Uterus (tissue), 4 donors: ENCODE measurements around the gene GNAL. TPM values are rescaled to one million over a fixed set of nuclear protein-coding genes. Genes with fewer than 3 reads are reported as not detected.

Experiments used
- DNase-seq, 2 donors: peaks; one replicate each; pipeline ENCODE4 v3.0.0-alpha.2; 2019 to 2020
- H3K27ac ChIP-seq, 2 donors: fragments of 200-600 bp; sonication (generic); 1 replicate in 1 of 2; 2 replicates in 1 of 2; pipeline ENCODE4 v1.5.1; 2016 to 2018
- H3K27me3 ChIP-seq, 2 donors: fragments of 200-600 bp; sonication (generic); one replicate each; pipeline ENCODE4 v1.5.1; 2018 to 2019; ENCODE audit warnings: control low read depth in 1 of 2
- H3K36me3 ChIP-seq, 2 donors: fragments of 200-600 bp; sonication (generic); one replicate each; pipeline ENCODE4 v1.5.1; 2019; ENCODE audit warnings: control low read depth in 1 of 2
- H3K4me1 ChIP-seq, 2 donors: fragments of 200-600 bp; sonication (generic); one replicate each; pipeline ENCODE4 v1.5.1; 2018 to 2019; ENCODE audit warnings: control low read depth in 1 of 2
- H3K4me3 ChIP-seq, 2 donors: fragments of 200-600 bp; sonication (generic); 1 replicate in 1 of 2; 2 replicates in 1 of 2; pipeline ENCODE4 v1.5.1; 2018 to 2019; ENCODE audit warnings: mild to moderate bottlenecking in 1 of 2
- H3K9me3 ChIP-seq, 2 donors: fragments of 200-600 bp; sonication (generic); one replicate each; pipeline ENCODE4 v1.5.1; 2019; ENCODE audit warnings: control low read depth in 1 of 2
- CTCF ChIP-seq, 4 experiments: fragments of 200-600 bp in 2 of 4; fragments of 450-650 bp in 2 of 4; sonication (generic) in 2 of 4; IDR thresholded peaks; one replicate each; pipeline ENCODE4 v1.5.1; 2016 to 2019; ENCODE audit warnings: antibody characterized with exemption in 4 of 4, mild to moderate bottlenecking in 2 of 4, moderate library complexity in 1 of 4
- POLR2A ChIP-seq, 2 donors: fragments of 450-650 bp; IDR thresholded peaks; one replicate each; pipeline ENCODE4 v1.6.1; 2016; ENCODE audit warnings: antibody characterized with exemption in 2 of 2, mild to moderate bottlenecking in 1 of 2, moderate library complexity in 1 of 2
- intact Hi-C: fragments of 100-400 bp; cut with DNase I; formaldehyde crosslinking; loops from one replicate; pipeline ENCODE4 v1.15.1; 2023; ENCODE audit warnings: low total_unique reads
- total RNA-seq, 4 donors: library from RNA; depleted of rRNA in 3 of 4; stranded (reverse); fragments of >200 nt in 3 of 4; gene quantifications; one replicate each; pipeline versions ENCODE4 v1.1.0 to v1.2.4, GENCODE V29; 2014 to 2023
- donor health status: DM: yes; HTN: yes; CAD: no.

Gene GNAL
- total RNA-seq, 4 donors from 2014 or later = 4.6 to 20.2 (median 13.8) TPM

- no peak for TF ChIP-seq CTCF (IDR thresholded peaks at IDR 0.05)
- intact Hi-C loops = no loop called here
- H3K27me3 ChIP-seq = no peaks in the 10 kb centered on the region
- H3K36me3 ChIP-seq = no peaks in the 10 kb centered on the region
- H3K4me3 ChIP-seq = no peak overlapping the region
- no peak overlapping the region for H3K27ac ChIP-seq
- H3K4me1 ChIP-seq = no peaks in the 10 kb centered on the region
- H3K9me3 ChIP-seq = no peaks in the 10 kb centered on the region
- no peak for DNase-seq
Observed at GRCh38 chr18:11885278-11885947, 196.3 kb downstream of the GNAL start.

DNA sequence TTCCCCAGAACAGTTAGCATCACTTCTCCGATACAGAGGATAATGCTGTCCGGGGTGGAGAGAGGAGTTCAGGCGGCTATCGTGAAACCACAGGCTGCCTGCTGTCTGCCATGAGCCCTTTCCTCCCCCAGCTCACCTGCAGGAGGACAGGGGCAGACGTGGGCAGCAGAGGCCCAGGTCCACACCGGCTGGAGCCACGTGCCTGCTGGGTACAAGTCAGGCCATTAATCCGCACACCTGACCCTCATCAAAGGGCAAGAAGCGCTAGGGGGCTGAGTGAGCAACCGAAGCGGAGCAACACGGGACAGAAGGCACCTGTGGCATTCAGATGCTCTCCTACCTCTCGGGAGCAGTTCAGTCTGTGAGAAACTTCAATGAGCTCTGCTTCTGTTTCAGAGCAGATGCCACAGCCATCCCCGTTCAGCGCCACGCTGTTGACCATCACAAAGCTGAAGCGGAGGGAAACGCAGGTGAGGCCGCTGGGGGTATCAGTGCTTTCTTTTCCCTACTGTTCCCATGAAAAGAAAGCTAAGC, 197.6 kb downstream of the GNAL start:
- Histone ChIP-seq H3K27me3 (no peaks in the 10 kb centered on the region), H3K4me1 (no peaks in the 10 kb centered on the region), H3K27ac (no peak overlapping the region), H3K36me3 (no peaks in the 10 kb centered on the region), H3K4me3 (no peak overlapping the region), H3K9me3 (no peaks in the 10 kb centered on the region)
- DNase-seq = no peak
- intact Hi-C loops = no loop called here
- TF ChIP-seq CTCF (IDR thresholded peaks at IDR 0.05) = no peak
- no peak for TF ChIP-seq POLR2A (IDR thresholded peaks at IDR 0.05)

GRCh38 chr18:11887328-11888128, 198.5 kb downstream of the GNAL start:
- Histone ChIP-seq H3K27me3 (no peaks in the 10 kb centered on the region), H3K9me3 (no peaks in the 10 kb centered on the region), H3K36me3 (no peaks in the 10 kb centered on the region), H3K4me1 (no peaks in the 10 kb centered on the region), H3K4me3 (no peak overlapping the region), H3K27ac (no peak overlapping the region)
- no peak for TF ChIP-seq CTCF (IDR thresholded peaks at IDR 0.05)
- TF ChIP-seq POLR2A (IDR thresholded peaks at IDR 0.05) = no peak
- DNase-seq = no peak
- intact Hi-C loops = no loop called here

- TF ChIP-seq CTCF (IDR thresholded peaks at IDR 0.05) (no peak), POLR2A (IDR thresholded peaks at IDR 0.05) (no peak)
- intact Hi-C loops = no loop called here
- Histone ChIP-seq H3K27me3 (no peaks in the 10 kb centered on the region), H3K36me3 (no peaks in the 10 kb centered on the region), H3K9me3 (no peaks in the 10 kb centered on the region), H3K4me3 (no peak overlapping the region), H3K27ac (no peak overlapping the region), H3K4me1 (no peaks in the 10 kb centered on the region)
- no peak for DNase-seq
Observed at GRCh38 chr18:11888726-11889125, 199.7 kb downstream of the GNAL start.

DNA sequence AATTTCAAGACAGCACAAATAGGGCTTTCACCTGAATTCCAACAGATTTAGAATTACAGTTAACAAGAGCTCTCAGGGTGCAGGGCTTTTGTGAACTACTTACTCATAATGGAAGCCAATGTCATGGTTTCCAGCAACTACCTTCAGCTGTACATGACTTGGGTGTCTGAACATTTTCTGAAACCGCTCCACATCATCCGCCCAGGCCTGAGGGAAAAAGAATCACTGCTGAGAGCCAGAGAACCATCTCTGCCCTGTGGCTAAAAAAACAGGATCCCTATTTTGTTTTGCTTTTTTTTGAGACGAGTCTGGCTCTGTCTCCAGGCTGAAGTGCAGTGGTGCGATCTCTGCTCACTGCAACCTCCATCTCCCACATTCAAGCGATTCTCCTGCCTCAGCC, 200.2 kb downstream of the GNAL start:
- intact Hi-C loops = no loop called here
- H3K4me1 ChIP-seq = no peaks in the 10 kb centered on the region
- no peaks in the 10 kb centered on the region for H3K36me3 ChIP-seq
- no peak overlapping the region for H3K4me3 ChIP-seq
- H3K9me3 ChIP-seq = no peaks in the 10 kb centered on the region
- H3K27me3 ChIP-seq = no peaks in the 10 kb centered on the region
- TF ChIP-seq POLR2A (IDR thresholded peaks at IDR 0.05) (no peak), CTCF (IDR thresholded peaks at IDR 0.05) (no peak)
- no peak for DNase-seq
- H3K27ac ChIP-seq = no peak overlapping the region
